ENCODE results near the gene DGKD.
"Not testable (repeated sequence)": the region's sequence is repeated elsewhere in the genome, so short reads cannot be mapped to it uniquely, and the experiment has no call there.

The DGKD gene

GRCh38 chr2:233387225-233387624 lies 32.9 kb downstream of the DGKD start:
- no peak for DNase-seq

GRCh38 chr2:233387667-233388528 lies 33.6 kb downstream of the DGKD start:
- no peak for DNase-seq

- no peak for DNase-seq
Measured at GRCh38 chr2:233389601-233390125, 35.4 kb downstream of the DGKD start.

- no peak for DNase-seq
Measured at GRCh38 chr2:233395687-233396086, 41.4 kb downstream of the DGKD start.

GRCh38 chr2:233396726-233397665 lies 42.7 kb downstream of the DGKD start:
- DNase-seq: not testable (repeated sequence)

- DNase-seq: no peak
Measured at GRCh38 chr2:233399306-233400225, 45.3 kb downstream of the DGKD start.

- DNase-seq: no peak
Measured at GRCh38 chr2:233400341-233400740, 46.0 kb downstream of the DGKD start.

- DNase-seq: no peak
Measured at GRCh38 chr2:233400961-233401360, 46.7 kb downstream of the DGKD start.

- no peak for DNase-seq
Measured at GRCh38 chr2:233402346-233402745, 48.1 kb downstream of the DGKD start.

GRCh38 chr2:233402789-233403188 lies 48.5 kb downstream of the DGKD start:
- DNase-seq: no peak

GRCh38 chr2:233404222-233404621 lies 49.9 kb downstream of the DGKD start:
- DNase-seq: peak in 2 of 3 experiments; percentile 19 to 55

- DNase-seq: no peak
Measured at GRCh38 chr2:233406865-233407264, 52.6 kb downstream of the DGKD start.

GRCh38 chr2:233407771-233408181 lies 53.5 kb downstream of the DGKD start:
- no peak for DNase-seq

- peak in 2 of 3 experiments; percentile 35 to 67 for DNase-seq
Measured at GRCh38 chr2:233408366-233409285, 54.3 kb downstream of the DGKD start.

- DNase-seq: peak in 1 of 3 experiments; percentile 11
Measured at GRCh38 chr2:233409286-233409991, 55.1 kb downstream of the DGKD start.

GRCh38 chr2:233410196-233410760 lies 56.0 kb downstream of the DGKD start:
- DNase-seq: no peak

GRCh38 chr2:233411162-233411561 lies 56.9 kb downstream of the DGKD start:
- no peak for DNase-seq

- DNase-seq: no peak
Measured at GRCh38 chr2:233412405-233412804, 58.1 kb downstream of the DGKD start.

GRCh38 chr2:233413046-233413445 lies 58.8 kb downstream of the DGKD start:
- DNase-seq: no peak
